Right lung (tissue), 10 donors: Measurements from ENCODE around the gene NXF3. TPM values are rescaled to one million over a fixed set of nuclear protein-coding genes. Genes with fewer than 3 reads are reported as not detected.
"Not testable (repeated sequence)": the region's sequence is repeated elsewhere in the genome, so short reads cannot be mapped to it uniquely, and the experiment has no call there.

Source experiments
- DNase-seq, 2 donors: peaks; one replicate each; pipeline ENCODE4 v3.0.0-alpha.2; 2013
- long read RNA-seq, 8 donors: transcript quantifications; one replicate each; lab custom pipeline, GENCODE V29; 2026
- polyA plus RNA-seq, 5 donors: library from polyadenylated mRNA; unstranded; fragments of 120-200 nt; gene quantifications; one replicate each; pipeline versions ENCODE4 v1.2.1 to v1.2.3, GENCODE V29; 2013; ENCODE audit warnings: inconsistent platforms in 1 of 5, low replicate concordance in 1 of 5; ENCODE audit not compliant: insufficient read length in 5 of 5, insufficient read depth in 1 of 5

The NXF3 gene
- under 1 TPM; 0.30 to 0.81 (median 0.58) TPM for polyA plus RNA-seq
- long read RNA-seq, donor 1, partial matches to known transcripts: 1,070 of 1,103 reads
- long read RNA-seq, donor 1, other reads (novel, unspliced or antisense): 33 of 1,103 reads
- long read RNA-seq, donor 2, partial matches to known transcripts: 87 of 87 reads
- long read RNA-seq, donor 2, other reads (novel, unspliced or antisense): 0 of 87 reads
- long read RNA-seq, donor 3: 0 reads
- long read RNA-seq, donor 4: 0 reads
- long read RNA-seq, donor 5, partial matches to known transcripts: 133 of 141 reads
- long read RNA-seq, donor 5, other reads (novel, unspliced or antisense): 8 of 141 reads
- long read RNA-seq, donor 6, partial matches to known transcripts: 916 of 939 reads
- long read RNA-seq, donor 6, other reads (novel, unspliced or antisense): 23 of 939 reads
- long read RNA-seq, donor 7, partial matches to known transcripts: 205 of 222 reads
- long read RNA-seq, donor 7, other reads (novel, unspliced or antisense): 17 of 222 reads
- long read RNA-seq, donor 8, partial matches to known transcripts: 70 of 75 reads
- long read RNA-seq, donor 8, other reads (novel, unspliced or antisense): 5 of 75 reads

GRCh38 chrX:103092942-103093341 lies at the start of gene NXF3:
TSS of gene NXF3 (minus strand) at chrX:103093143. CDS start at chrX:103093023, 120 bp downstream.
- DNase-seq: no peak

- not testable (repeated sequence) for DNase-seq
Measured at GRCh38 chrX:103136528-103136927, 43.6 kb upstream of the NXF3 start.

- no peak for DNase-seq
Measured at GRCh38 chrX:103124284-103124683, 31.3 kb upstream of the NXF3 start.

GRCh38 chrX:103120748-103121147 lies 27.8 kb upstream of the NXF3 start:
- no peak for DNase-seq

GRCh38 chrX:103116970-103117369 lies 24.0 kb upstream of the NXF3 start:
- not testable (repeated sequence) for DNase-seq

- not testable (repeated sequence) for DNase-seq
Measured at GRCh38 chrX:103109497-103109896, 16.6 kb upstream of the NXF3 start.

GRCh38 chrX:103107836-103108235 lies 14.9 kb upstream of the NXF3 start:
- no peak for DNase-seq

GRCh38 chrX:103107227-103107737 lies 14.3 kb upstream of the NXF3 start:
- DNase-seq: not testable (repeated sequence)

GRCh38 chrX:103104370-103104769 lies 11.4 kb upstream of the NXF3 start:
- not testable (repeated sequence) for DNase-seq

GRCh38 chrX:103103866-103104265 lies 10.9 kb upstream of the NXF3 start:
- DNase-seq: not testable (repeated sequence)

- DNase-seq: no peak
Measured at GRCh38 chrX:103101299-103102042, 8.5 kb upstream of the NXF3 start.

- DNase-seq: no peak
Measured at GRCh38 chrX:103100484-103100883, 7.5 kb upstream of the NXF3 start.

- DNase-seq: no peak
Measured at GRCh38 chrX:103099691-103100090, 6.7 kb upstream of the NXF3 start.

GRCh38 chrX:103098488-103098887 lies 5.5 kb upstream of the NXF3 start:
- no peak for DNase-seq

- no peak for DNase-seq
Measured at GRCh38 chrX:103081051-103081450, 11.9 kb downstream of the NXF3 start.

- DNase-seq: no peak
Measured at GRCh38 chrX:103073467-103073866, 19.5 kb downstream of the NXF3 start.

- DNase-seq: no peak
Measured at GRCh38 chrX:103066606-103067005, 26.3 kb downstream of the NXF3 start.

- DNase-seq: peak; percentile 7 to 10
Measured at GRCh38 chrX:103063918-103064434, 29.0 kb downstream of the NXF3 start, which contains the start of gene BEX1. TSS of gene BEX1 (minus strand) at chrX:103064171. CDS start at chrX:103063274, 897 bp downstream.

GRCh38 chrX:103063191-103063845 lies 29.6 kb downstream of the NXF3 start:
- peak; percentile 7 to 9 for DNase-seq

- DNase-seq: no peak
Measured at GRCh38 chrX:103061486-103061885, 31.5 kb downstream of the NXF3 start.

- DNase-seq: no peak
Measured at GRCh38 chrX:103056902-103057301, 36.0 kb downstream of the NXF3 start.
